Keratinocyte (primary cell): ENCODE data around the gene INVS. TPM values are rescaled to one million over a fixed set of nuclear protein-coding genes. Genes with fewer than 3 reads are reported as not detected.

ENCODE experiments used
- DNase-seq: peaks from one replicate; pipeline ENCODE4 v3.0.0-alpha.2; 2011; ENCODE audit warnings: low read depth, missing footprints, low spot score
- FAIRE-seq: peaks from 2 replicates; lab custom pipeline; 2011; peaks lifted over from hg19 to GRCh38; lab: Jason Lieb, UNC
- H2AFZ ChIP-seq: 2 replicates; pipeline ENCODE4 v1.6.0; 2012; ENCODE audit warnings: low read length, control low read depth, inconsistent platforms; ENCODE audit not compliant: control insufficient read depth
- H3K27ac ChIP-seq: 2 replicates; pipeline ENCODE4 v1.5.1; 2011; ENCODE audit warnings: low read length; ENCODE audit not compliant: control insufficient read depth, insufficient read depth
- H3K27me3 ChIP-seq: 3 replicates; pipeline ENCODE4 v1.6.0; 2011; ENCODE audit warnings: low read length; ENCODE audit not compliant: control insufficient read depth, insufficient read depth; ENCODE audit errors: extremely low read depth
- H3K36me3 ChIP-seq, 2 experiments: 2 replicates in 1 of 2; 3 replicates in 1 of 2; pipeline ENCODE4 v1.5.1; 2011; ENCODE audit warnings: low read length in 2 of 2, mild to moderate bottlenecking in 1 of 2; ENCODE audit not compliant: control insufficient read depth in 2 of 2, insufficient read depth in 2 of 2; ENCODE audit errors: extremely low read depth in 1 of 2
- H3K4me1 ChIP-seq: 3 replicates; pipeline ENCODE4 v1.5.1; 2011; ENCODE audit warnings: low read length; ENCODE audit not compliant: control insufficient read depth, insufficient read depth; ENCODE audit errors: extremely low read depth
- H3K4me2 ChIP-seq: 3 replicates; pipeline ENCODE4 v1.6.0; 2011; ENCODE audit warnings: low read depth, low read length; ENCODE audit not compliant: control insufficient read depth, insufficient read depth; ENCODE audit errors: extremely low read depth
- H3K4me3 ChIP-seq, 3 experiments: fragments of 200-600 bp in 1 of 3; sonication (generic) in 1 of 3; 2 replicates in 2 of 3; 3 replicates in 1 of 3; pipeline ENCODE4 v1.5.1; 2011 to 2016; ENCODE audit warnings: low read length in 3 of 3, mild to moderate bottlenecking in 3 of 3, control low read depth in 2 of 3, inconsistent platforms in 1 of 3, low read depth in 1 of 3, mixed read lengths in 1 of 3, mixed run types in 1 of 3, moderate library complexity in 1 of 3; ENCODE audit not compliant: control insufficient read depth in 2 of 3, insufficient read depth in 2 of 3; ENCODE audit errors: extremely low read depth in 1 of 3
- H3K79me2 ChIP-seq: 2 replicates; pipeline ENCODE4 v1.6.0; 2012; ENCODE audit warnings: low read length; ENCODE audit not compliant: control insufficient read depth, insufficient read depth
- H3K9ac ChIP-seq: 3 replicates; pipeline ENCODE4 v1.6.0; 2011; ENCODE audit warnings: low read length; ENCODE audit not compliant: control insufficient read depth, insufficient read depth; ENCODE audit errors: extremely low read depth
- H3K9me1 ChIP-seq: 3 replicates; pipeline ENCODE4 v1.6.0; 2011; ENCODE audit warnings: low read length; ENCODE audit not compliant: control insufficient read depth, insufficient read depth; ENCODE audit errors: extremely low read depth
- H3K9me3 ChIP-seq: 2 replicates; pipeline ENCODE4 v1.5.1; 2012; ENCODE audit warnings: low read depth, low read length; ENCODE audit not compliant: control insufficient read depth
- H4K20me1 ChIP-seq: 3 replicates; pipeline ENCODE4 v1.6.0; 2011; ENCODE audit warnings: low read length; ENCODE audit not compliant: control insufficient read depth, insufficient read depth; ENCODE audit errors: extremely low read depth
- EZH2 ChIP-seq: IDR thresholded peaks from one replicate; pipeline ENCODE4 v1.6.1; 2012; ENCODE audit warnings: inconsistent platforms, mild to moderate bottlenecking, low read length, moderate library complexity
- dilution Hi-C: fragments of 300-500 bp; cut with MboI; formaldehyde crosslinking; loops from one replicate; pipeline ENCODE4 v1.7.0; 2020; ENCODE audit warnings: low sequenced_read_pairs; ENCODE audit not compliant: extremely low pct_ligation_motif_present
- polyA plus RNA-seq, 5 experiments: library from polyadenylated mRNA; depleted of rRNA in 3 of 5; stranded (reverse) in 3 of 5; stranded (forward) in 1 of 5; unstranded in 1 of 5; fragments of >200 nt; gene quantifications; 1 replicate in 1 of 5; 2 replicates in 3 of 5; 3 replicates in 1 of 5; pipeline versions ENCODE4 v1.2.1 to v1.2.3, GENCODE V29; 2011 to 2012; ENCODE audit warnings: missing spikeins in 2 of 5, low read depth in 1 of 5, low replicate concordance in 1 of 5
- TF ChIP-seq, protein P1 (sequence below), 3 experiments: IDR thresholded peaks in 1 of 3; conservative IDR thresholded peaks in 1 of 3; optimal IDR thresholded peaks in 1 of 3; 2 replicates in 2 of 3; 3 replicates in 1 of 3; pipeline versions ENCODE3 to v1.5.1; 2011; ENCODE audit warnings: low read length in 3 of 3, mild to moderate bottlenecking in 3 of 3, moderate library complexity in 2 of 3, control low read depth in 1 of 3, inconsistent platforms in 1 of 3; ENCODE audit not compliant: insufficient read depth in 2 of 3; ENCODE audit errors: extremely low read depth in 1 of 3

INVS gene
- polyA plus RNA-seq, 1 donor (not counting 4 experiments of a cell fraction or from before 2014, with no cell fraction given) = 21.1 TPM

DNA sequence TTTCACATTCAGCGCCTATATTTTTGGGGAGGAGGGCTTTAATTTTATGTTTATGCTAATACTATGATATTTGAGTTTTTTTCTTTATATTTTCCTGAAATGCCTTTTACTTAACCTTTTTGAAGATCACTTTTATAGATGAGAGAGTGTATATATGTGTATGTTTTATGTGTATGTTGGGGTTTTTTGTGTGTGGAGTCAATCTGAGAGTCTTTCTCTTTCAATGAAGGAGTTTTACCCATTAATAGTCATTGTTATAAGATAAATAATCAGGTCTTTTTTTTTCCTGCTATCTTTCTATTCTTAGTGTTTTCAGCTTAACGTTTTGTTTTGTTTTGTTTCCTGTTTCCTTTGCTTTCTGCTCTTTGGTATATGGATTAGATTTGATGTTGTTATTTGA lies 141.5 kb downstream of the INVS start:
- Histone ChIP-seq H3K9me3 (no peaks in the 10 kb centered on the region), H3K27ac (no peak overlapping the region), H3K9me1 (no peaks in the 10 kb centered on the region), H4K20me1 (no peaks in the 10 kb centered on the region), H3K27me3 (no peaks in the 10 kb centered on the region), H3K36me3 (peaks cover 1 to 4% of the 10 kb centered on the region in 2 experiments), H3K9ac (no peak overlapping the region), H2AFZ (no peak overlapping the region), H3K4me2 (no peak overlapping the region), H3K4me1 (no peaks in the 10 kb centered on the region), H3K79me2 (no peaks in the 10 kb centered on the region), H3K4me3 (no peak overlapping the region)
- FAIRE-seq (no peak), DNase-seq (no peak)
- TF ChIP-seq, protein P1, sequence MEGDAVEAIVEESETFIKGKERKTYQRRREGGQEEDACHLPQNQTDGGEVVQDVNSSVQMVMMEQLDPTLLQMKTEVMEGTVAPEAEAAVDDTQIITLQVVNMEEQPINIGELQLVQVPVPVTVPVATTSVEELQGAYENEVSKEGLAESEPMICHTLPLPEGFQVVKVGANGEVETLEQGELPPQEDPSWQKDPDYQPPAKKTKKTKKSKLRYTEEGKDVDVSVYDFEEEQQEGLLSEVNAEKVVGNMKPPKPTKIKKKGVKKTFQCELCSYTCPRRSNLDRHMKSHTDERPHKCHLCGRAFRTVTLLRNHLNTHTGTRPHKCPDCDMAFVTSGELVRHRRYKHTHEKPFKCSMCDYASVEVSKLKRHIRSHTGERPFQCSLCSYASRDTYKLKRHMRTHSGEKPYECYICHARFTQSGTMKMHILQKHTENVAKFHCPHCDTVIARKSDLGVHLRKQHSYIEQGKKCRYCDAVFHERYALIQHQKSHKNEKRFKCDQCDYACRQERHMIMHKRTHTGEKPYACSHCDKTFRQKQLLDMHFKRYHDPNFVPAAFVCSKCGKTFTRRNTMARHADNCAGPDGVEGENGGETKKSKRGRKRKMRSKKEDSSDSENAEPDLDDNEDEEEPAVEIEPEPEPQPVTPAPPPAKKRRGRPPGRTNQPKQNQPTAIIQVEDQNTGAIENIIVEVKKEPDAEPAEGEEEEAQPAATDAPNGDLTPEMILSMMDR (optimal IDR thresholded peaks at IDR 0.05 in 1 of 3, IDR thresholded peaks at IDR 0.05 in 1 of 3, conservative IDR thresholded peaks at IDR 0.05 in 1 of 3; ENCODE audit: extremely low read depth in 1 of 3, insufficient read depth in 2 of 3, low read length in 3 of 3) = no peak
- no peak for TF ChIP-seq EZH2
- dilution Hi-C loops = no loop called here

DNA sequence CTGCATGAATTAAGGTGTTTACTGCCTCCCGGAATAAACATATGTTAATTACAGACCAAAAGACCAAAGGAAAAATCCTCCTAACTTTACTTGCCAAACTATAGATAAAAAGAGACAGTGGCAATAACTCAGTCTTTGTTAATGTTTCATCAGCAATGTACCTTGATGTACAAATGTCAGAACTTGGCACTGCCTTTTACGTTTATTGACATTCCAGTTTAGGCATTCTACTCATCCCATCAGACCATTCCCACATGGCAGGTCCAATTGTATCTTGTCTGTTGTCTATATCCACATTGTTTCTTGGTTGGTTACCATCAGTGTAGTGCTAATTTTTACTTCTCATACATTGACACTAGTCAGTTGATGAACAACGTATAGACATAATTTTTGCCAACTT lies 168.2 kb downstream of the INVS start:
- H2AFZ ChIP-seq = no peak overlapping the region
- no peaks in the 10 kb centered on the region for H4K20me1 ChIP-seq
- no peak overlapping the region for H3K4me3 ChIP-seq
- no peak overlapping the region for H3K4me2 ChIP-seq
- peaks cover 0 to 2% of the 10 kb centered on the region in 2 experiments for H3K36me3 ChIP-seq
- no peaks in the 10 kb centered on the region for H3K27me3 ChIP-seq
- H3K79me2 ChIP-seq = no peaks in the 10 kb centered on the region
- H3K4me1 ChIP-seq = no peaks in the 10 kb centered on the region
- FAIRE-seq (no peak), DNase-seq (no peak)
- no peak overlapping the region for H3K9ac ChIP-seq
- no peak overlapping the region for H3K27ac ChIP-seq
- no peaks in the 10 kb centered on the region for H3K9me1 ChIP-seq
- dilution Hi-C loops = no loop called here
- TF ChIP-seq, protein P1 (optimal IDR thresholded peaks at IDR 0.05 in 1 of 3, IDR thresholded peaks at IDR 0.05 in 1 of 3, conservative IDR thresholded peaks at IDR 0.05 in 1 of 3; ENCODE audit: extremely low read depth in 1 of 3, insufficient read depth in 2 of 3, low read length in 3 of 3) = no peak
- TF ChIP-seq EZH2 = no peak
- no peaks in the 10 kb centered on the region for H3K9me3 ChIP-seq
